Breast epithelium (tissue), 4 donors: ENCODE data around the gene HNRNPA3. TPM values are rescaled to one million over a fixed set of nuclear protein-coding genes. Genes with fewer than 3 reads are reported as not detected.
"Not testable (repeated sequence)": the region's sequence is repeated elsewhere in the genome, so short reads cannot be mapped to it uniquely, and the experiment has no call there.

Source experiments
- DNase-seq, 2 donors: peaks; one replicate each; pipeline ENCODE4 v3.0.0-alpha.2; 2019; ENCODE audit warnings: low spot score in 2 of 2
- H3K27ac ChIP-seq, 2 donors: fragments of 200-600 bp; sonication (generic) in 1 of 2; one replicate each; pipeline ENCODE4 v1.5.1; 2016 to 2019; ENCODE audit warnings: mild to moderate bottlenecking in 1 of 2
- H3K27me3 ChIP-seq, 2 donors: fragments of 200-600 bp; sonication (generic) in 1 of 2; one replicate each; pipeline versions ENCODE4 v1.5.1 to v1.6.0; 2017 to 2019; ENCODE audit warnings: control low read depth in 1 of 2, mild to moderate bottlenecking in 1 of 2
- H3K36me3 ChIP-seq: fragments of 200-600 bp; one replicate; pipeline ENCODE4 v1.5.1; 2019
- H3K4me1 ChIP-seq, 2 donors: fragments of 200-600 bp; sonication (generic); one replicate each; pipeline ENCODE4 v1.5.1; 2016 to 2019; ENCODE audit warnings: control low read depth in 1 of 2
- H3K4me3 ChIP-seq, 3 donors: fragments of 200-600 bp; sonication (generic); 1 replicate in 2 of 3; 2 replicates in 1 of 3; pipeline ENCODE4 v1.5.1; 2016 to 2019; ENCODE audit warnings: mild to moderate bottlenecking in 3 of 3, moderate library complexity in 2 of 3
- H3K9me3 ChIP-seq, 2 donors: fragments of 200-600 bp; sonication (generic) in 1 of 2; one replicate each; pipeline ENCODE4 v1.5.1; 2016 to 2019; ENCODE audit warnings: control low read depth in 1 of 2
- POLR2A ChIP-seq: fragments of 450-650 bp; IDR thresholded peaks from one replicate; pipeline ENCODE4 v1.6.1; 2016; ENCODE audit warnings: antibody characterized with exemption, mild to moderate bottlenecking, moderate library complexity
- POLR2AphosphoS5 ChIP-seq, 3 donors: sonication (generic); formaldehyde crosslinking; IDR thresholded peaks; one replicate each; pipeline ENCODE4 v1.6.1; 2017; ENCODE audit warnings: antibody characterized with exemption in 3 of 3
- intact Hi-C: fragments of 100-400 bp; cut with DNase I; formaldehyde crosslinking; loops from one replicate; pipeline ENCODE4 v1.15.1; 2023; ENCODE audit warnings: low total_unique reads
- total RNA-seq, 3 donors: library from RNA; depleted of rRNA; stranded (reverse); fragments of >200 nt; gene quantifications; one replicate each; pipeline ENCODE4 v1.1.0, GENCODE V29; 2016
- TF ChIP-seq, protein P1 (sequence below), 3 donors: fragments of 450-650 bp; IDR thresholded peaks; one replicate each; pipeline ENCODE4 v1.5.1; 2016 to 2017; ENCODE audit warnings: antibody characterized with exemption in 3 of 3, mild to moderate bottlenecking in 3 of 3, moderate library complexity in 3 of 3

The HNRNPA3 gene
- total RNA-seq, 3 donors from 2014 or later: 60.6 to 100.0 (median 95.9) TPM

GRCh38 chr2:177190941-177191340 lies 21.7 kb upstream of the HNRNPA3 start:
- H3K27ac ChIP-seq: no peak overlapping the region

GRCh38 chr2:177192788-177193187 lies 19.8 kb upstream of the HNRNPA3 start:
- Histone ChIP-seq H3K27ac (no peak overlapping the region), H3K9me3 (no peaks in the 10 kb centered on the region), H3K4me3 (no peak overlapping the region), H3K4me1 (no peaks in the 10 kb centered on the region), H3K27me3 (no peaks in the 10 kb centered on the region), H3K36me3 (no peaks in the 10 kb centered on the region)
- intact Hi-C loops: no loop called here
- TF ChIP-seq POLR2A (no peak), POLR2AphosphoS5 (IDR thresholded peaks at IDR 0.05) (no peak)
- TF ChIP-seq, protein P1, sequence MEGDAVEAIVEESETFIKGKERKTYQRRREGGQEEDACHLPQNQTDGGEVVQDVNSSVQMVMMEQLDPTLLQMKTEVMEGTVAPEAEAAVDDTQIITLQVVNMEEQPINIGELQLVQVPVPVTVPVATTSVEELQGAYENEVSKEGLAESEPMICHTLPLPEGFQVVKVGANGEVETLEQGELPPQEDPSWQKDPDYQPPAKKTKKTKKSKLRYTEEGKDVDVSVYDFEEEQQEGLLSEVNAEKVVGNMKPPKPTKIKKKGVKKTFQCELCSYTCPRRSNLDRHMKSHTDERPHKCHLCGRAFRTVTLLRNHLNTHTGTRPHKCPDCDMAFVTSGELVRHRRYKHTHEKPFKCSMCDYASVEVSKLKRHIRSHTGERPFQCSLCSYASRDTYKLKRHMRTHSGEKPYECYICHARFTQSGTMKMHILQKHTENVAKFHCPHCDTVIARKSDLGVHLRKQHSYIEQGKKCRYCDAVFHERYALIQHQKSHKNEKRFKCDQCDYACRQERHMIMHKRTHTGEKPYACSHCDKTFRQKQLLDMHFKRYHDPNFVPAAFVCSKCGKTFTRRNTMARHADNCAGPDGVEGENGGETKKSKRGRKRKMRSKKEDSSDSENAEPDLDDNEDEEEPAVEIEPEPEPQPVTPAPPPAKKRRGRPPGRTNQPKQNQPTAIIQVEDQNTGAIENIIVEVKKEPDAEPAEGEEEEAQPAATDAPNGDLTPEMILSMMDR (IDR thresholded peaks at IDR 0.05): no peak
- no peak for DNase-seq

More at GRCh38 chr2:177190941-177191340, 21.7 kb upstream of the HNRNPA3 start:
- TF ChIP-seq, protein P1 (IDR thresholded peaks at IDR 0.05): no peak
- TF ChIP-seq POLR2A (no peak), POLR2AphosphoS5 (IDR thresholded peaks at IDR 0.05) (no peak)
- Histone ChIP-seq H3K27me3 (no peaks in the 10 kb centered on the region), H3K36me3 (no peaks in the 10 kb centered on the region), H3K4me1 (no peaks in the 10 kb centered on the region), H3K4me3 (no peak overlapping the region), H3K9me3 (no peaks in the 10 kb centered on the region)
- no peak for DNase-seq
- intact Hi-C loops: no loop called here

DNA sequence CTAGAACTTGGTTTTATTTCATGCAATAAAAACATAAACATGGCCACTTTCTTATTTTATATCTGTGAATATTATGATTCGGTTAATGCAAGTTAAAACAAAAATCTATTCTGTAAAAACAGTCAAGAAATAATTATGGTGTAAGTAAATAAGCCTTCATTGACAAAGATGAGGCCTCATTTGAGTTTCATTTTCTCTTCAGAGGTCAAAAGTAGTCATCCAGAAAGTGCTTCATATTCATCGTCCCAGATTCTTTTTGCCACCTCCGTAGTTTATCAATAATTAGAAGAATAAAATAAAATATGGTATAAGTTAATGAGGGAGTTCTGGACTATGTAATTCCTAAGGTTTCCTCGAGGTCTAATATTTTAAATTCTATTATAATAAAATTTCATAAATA lies 19.4 kb upstream of the HNRNPA3 start:
- Histone ChIP-seq H3K27ac (no peak overlapping the region), H3K4me3 (no peak overlapping the region), H3K36me3 (no peaks in the 10 kb centered on the region), H3K9me3 (no peaks in the 10 kb centered on the region), H3K4me1 (no peaks in the 10 kb centered on the region), H3K27me3 (no peaks in the 10 kb centered on the region)
- intact Hi-C loops: no loop called here
- TF ChIP-seq POLR2A (no peak), POLR2AphosphoS5 (IDR thresholded peaks at IDR 0.05) (no peak)
- TF ChIP-seq, protein P1 (IDR thresholded peaks at IDR 0.05): no peak
- DNase-seq: no peak

DNA sequence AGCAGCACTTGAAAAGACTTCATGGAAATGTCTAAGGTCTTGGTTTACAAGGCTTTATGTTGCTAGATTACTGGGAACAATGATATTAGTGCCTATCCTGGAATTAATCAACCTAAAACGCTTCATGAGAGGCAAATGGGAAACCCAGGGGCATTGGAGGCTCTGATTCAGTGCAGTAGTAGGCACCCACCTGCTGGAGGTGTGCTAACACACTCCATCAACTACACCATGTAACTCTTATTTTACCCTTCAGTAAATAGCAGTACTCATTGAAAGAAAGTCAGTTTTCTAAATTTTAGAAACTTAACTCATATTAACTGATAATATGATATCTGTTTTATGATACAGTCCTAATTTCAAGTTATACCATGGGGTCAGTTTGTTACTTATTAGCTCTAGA lies 17.4 kb upstream of the HNRNPA3 start:
- no peaks in the 10 kb centered on the region for H3K4me1 ChIP-seq
- H3K36me3 ChIP-seq: no peaks in the 10 kb centered on the region
- intact Hi-C loops: no loop called here
- no peak overlapping the region for H3K27ac ChIP-seq
- H3K4me3 ChIP-seq: no peak overlapping the region
- DNase-seq: no peak
- no peaks in the 10 kb centered on the region for H3K9me3 ChIP-seq
- no peaks in the 10 kb centered on the region for H3K27me3 ChIP-seq
- TF ChIP-seq POLR2AphosphoS5 (IDR thresholded peaks at IDR 0.05) (no peak), POLR2A (no peak)
- TF ChIP-seq, protein P1 (IDR thresholded peaks at IDR 0.05): no peak

GRCh38 chr2:177200419-177200818 lies 12.2 kb upstream of the HNRNPA3 start:
- H3K27me3 ChIP-seq, H3K4me1 ChIP-seq, DNase-seq, H3K4me3 ChIP-seq, H3K27ac ChIP-seq, intact Hi-C loops, H3K36me3 ChIP-seq, H3K9me3 ChIP-seq: not testable (repeated sequence)

DNA sequence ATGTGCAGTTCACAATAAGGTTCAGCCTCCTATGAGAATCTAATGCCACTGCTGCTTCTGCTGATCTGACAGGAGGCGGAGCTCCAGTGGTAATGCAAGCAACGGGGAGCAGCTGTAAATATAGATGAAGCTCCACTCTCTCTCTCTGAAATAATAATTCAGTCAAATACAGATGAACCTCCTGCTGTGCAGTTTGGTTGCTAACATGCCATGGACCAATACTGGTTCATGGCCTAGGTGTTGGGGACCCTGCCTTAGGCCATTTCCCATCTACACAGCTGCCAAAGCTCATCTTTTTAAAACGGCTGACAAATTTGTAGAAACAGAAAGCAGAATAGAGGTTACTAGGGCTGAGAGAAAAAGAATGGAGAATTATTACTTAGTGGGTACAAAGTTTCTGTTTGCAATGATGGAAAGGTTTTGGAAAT lies 10.7 kb upstream of the HNRNPA3 start:
- H3K4me1 ChIP-seq: no peaks in the 10 kb centered on the region
- no peaks in the 10 kb centered on the region for H3K36me3 ChIP-seq
- intact Hi-C loops: no loop called here
- H3K9me3 ChIP-seq: no peaks in the 10 kb centered on the region
- H3K27ac ChIP-seq: no peak overlapping the region
- no peak for DNase-seq
- no peaks in the 10 kb centered on the region for H3K27me3 ChIP-seq
- TF ChIP-seq POLR2A: no peak
- TF ChIP-seq, protein P1 (IDR thresholded peaks at IDR 0.05): no peak
- H3K4me3 ChIP-seq: no peak overlapping the region
